ENCODE data around the gene CASK. TPM values are rescaled to one million over a fixed set of nuclear protein-coding genes. Genes with fewer than 3 reads are reported as not detected.
"Not testable (repeated sequence)": the region's sequence is repeated elsewhere in the genome, so short reads cannot be mapped to it uniquely, and the experiment has no call there.

The CASK gene
- total RNA-seq, 1 donor from 2014 or later: 58.8 TPM

- TF ChIP-seq CTCF (conservative IDR thresholded peaks at IDR 0.05; ENCODE audit: low read depth, low read length): no peak
- no peak for DNase-seq (ENCODE audit: low read depth)
- no peak overlapping the region for H3K4me3 ChIP-seq (ENCODE audit: low read depth, low read length)
These were observed 315.1 kb downstream of the CASK start for GRCh38 chrX:41608244-41608643.

GRCh38 chrX:41607264-41607832 is 316.0 kb downstream of the CASK start:
- DNase-seq (ENCODE audit: low read depth): no peak
- TF ChIP-seq CTCF (conservative IDR thresholded peaks at IDR 0.05; ENCODE audit: low read depth, low read length): no peak
- no peak overlapping the region for H3K4me3 ChIP-seq (ENCODE audit: low read depth, low read length)

- H3K4me3 ChIP-seq (ENCODE audit: low read depth, low read length); DNase-seq (ENCODE audit: low read depth): not testable (repeated sequence)
These were observed 317.3 kb downstream of the CASK start for GRCh38 chrX:41606057-41606456.

GRCh38 chrX:41604766-41605543 is 318.4 kb downstream of the CASK start:
- TF ChIP-seq CTCF (conservative IDR thresholded peaks at IDR 0.05; ENCODE audit: low read depth, low read length): no peak
- no peak overlapping the region for H3K4me3 ChIP-seq (ENCODE audit: low read depth, low read length)
- DNase-seq (ENCODE audit: low read depth): no peak

GRCh38 chrX:41604177-41604576 is 319.2 kb downstream of the CASK start:
- no peak for TF ChIP-seq CTCF (conservative IDR thresholded peaks at IDR 0.05; ENCODE audit: low read depth, low read length)
- DNase-seq (ENCODE audit: low read depth): no peak
- no peak overlapping the region for H3K4me3 ChIP-seq (ENCODE audit: low read depth, low read length)

GRCh38 chrX:41603596-41603995 is 319.8 kb downstream of the CASK start:
- TF ChIP-seq CTCF (conservative IDR thresholded peaks at IDR 0.05; ENCODE audit: low read depth, low read length): no peak
- DNase-seq (ENCODE audit: low read depth): no peak
- no peak overlapping the region for H3K4me3 ChIP-seq (ENCODE audit: low read depth, low read length)

- DNase-seq (ENCODE audit: low read depth): no peak
- no peak for TF ChIP-seq CTCF (conservative IDR thresholded peaks at IDR 0.05; ENCODE audit: low read depth, low read length)
- no peak overlapping the region for H3K4me3 ChIP-seq (ENCODE audit: low read depth, low read length)
These were observed 320.5 kb downstream of the CASK start for GRCh38 chrX:41602816-41603345.

Measured in epithelial cell of proximal tubule (primary cell).